Activated CD4-positive, CD25-positive, alpha-beta regulatory T cell (primary cell): ENCODE measurements around the gene ALB.
"Not testable (repeated sequence)": the region's sequence is repeated elsewhere in the genome, so short reads cannot be mapped to it uniquely, and the experiment has no call there.

Source experiments
- DNase-seq, 4 experiments: peaks; one replicate each; lab custom pipeline; 2025; lab: John Stamatoyannopoulos, UW

Gene ALB

GRCh38 chr4:73404042-73404441 is at the start of gene ALB:
Gene ALB, plus strand, starts transcription at chr4:73404287. Its CDS starts 41 bp downstream, at chr4:73404328.
- DNase-seq = no peak

GRCh38 chr4:73357174-73357573 is 46.9 kb upstream of the ALB start:
- DNase-seq = not testable (repeated sequence)

GRCh38 chr4:73369506-73370199 is 34.4 kb upstream of the ALB start:
- not testable (repeated sequence) for DNase-seq

DNA sequence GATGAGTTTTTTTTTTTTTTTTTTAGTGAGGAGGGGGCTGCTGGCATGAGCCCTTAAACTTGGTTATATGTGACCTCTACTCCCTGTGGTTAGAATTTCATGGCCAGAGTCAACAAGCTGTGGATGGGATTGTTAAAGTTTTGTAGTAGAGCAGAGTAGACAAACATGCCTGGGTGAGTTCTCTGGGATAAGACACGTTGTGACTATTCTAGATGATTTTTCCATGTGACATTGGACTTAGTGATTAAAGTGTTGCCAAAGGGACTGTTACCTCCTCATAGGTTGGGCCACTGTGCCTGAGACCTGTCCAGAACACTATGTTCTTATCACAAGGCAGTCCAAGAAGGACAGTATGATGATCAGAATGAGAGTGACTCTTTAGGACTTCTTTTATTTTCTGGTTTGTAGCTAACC is 28.8 kb upstream of the ALB start:
- no peak for DNase-seq

GRCh38 chr4:73376251-73376650 is 27.8 kb upstream of the ALB start:
- no peak for DNase-seq

DNA sequence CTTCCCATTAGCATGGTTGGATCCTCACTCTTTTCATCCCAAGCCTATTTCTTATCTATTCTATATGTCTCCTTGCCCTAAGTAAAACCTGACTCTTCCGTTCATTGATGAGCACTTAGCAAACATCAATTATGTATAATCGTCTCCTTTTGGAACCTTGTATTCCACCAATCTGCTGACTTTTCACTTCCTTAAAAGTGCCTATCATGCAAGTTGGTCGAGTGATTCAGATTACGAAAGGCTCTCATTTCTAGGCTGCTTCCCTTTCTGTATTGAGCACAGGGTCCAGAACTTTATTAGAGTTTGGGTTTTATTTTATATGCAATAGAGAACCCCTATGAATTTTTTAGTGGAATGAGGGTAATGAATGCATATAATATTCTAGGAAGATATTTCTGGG is 27.1 kb upstream of the ALB start:
- no peak for DNase-seq

- no peak for DNase-seq
Observed at GRCh38 chr4:73378887-73379286, 25.2 kb upstream of the ALB start.

DNA sequence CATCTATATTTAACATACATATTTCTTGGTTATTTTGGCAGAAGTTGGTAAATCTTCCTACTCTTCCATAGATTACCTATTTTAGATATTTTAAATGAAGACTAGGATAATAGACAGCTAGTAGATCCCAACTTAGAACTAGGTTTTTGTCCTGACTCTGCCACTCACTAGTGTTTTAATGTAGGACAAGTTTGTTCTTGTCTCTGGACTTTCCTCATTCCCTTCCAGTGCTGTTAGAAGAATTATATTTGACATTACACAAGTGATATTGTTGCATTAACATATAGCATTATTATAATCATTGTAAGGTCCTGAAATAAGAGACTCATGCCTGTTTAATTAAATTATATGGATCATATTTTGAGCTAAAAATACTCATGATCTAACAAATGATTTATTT is 24.1 kb upstream of the ALB start:
- DNase-seq = no peak

GRCh38 chr4:73381214-73381613 is 22.9 kb upstream of the ALB start:
- DNase-seq = no peak

- DNase-seq = no peak
Observed at GRCh38 chr4:73383452-73383851, 20.6 kb upstream of the ALB start.

- no peak for DNase-seq
Observed at GRCh38 chr4:73387552-73387951, 16.5 kb upstream of the ALB start.

GRCh38 chr4:73388887-73389286 is 15.2 kb upstream of the ALB start:
- DNase-seq = no peak

GRCh38 chr4:73389663-73390062 is 14.4 kb upstream of the ALB start:
- DNase-seq = not testable (repeated sequence)

GRCh38 chr4:73391774-73392173 is 12.3 kb upstream of the ALB start:
- DNase-seq = no peak

DNA sequence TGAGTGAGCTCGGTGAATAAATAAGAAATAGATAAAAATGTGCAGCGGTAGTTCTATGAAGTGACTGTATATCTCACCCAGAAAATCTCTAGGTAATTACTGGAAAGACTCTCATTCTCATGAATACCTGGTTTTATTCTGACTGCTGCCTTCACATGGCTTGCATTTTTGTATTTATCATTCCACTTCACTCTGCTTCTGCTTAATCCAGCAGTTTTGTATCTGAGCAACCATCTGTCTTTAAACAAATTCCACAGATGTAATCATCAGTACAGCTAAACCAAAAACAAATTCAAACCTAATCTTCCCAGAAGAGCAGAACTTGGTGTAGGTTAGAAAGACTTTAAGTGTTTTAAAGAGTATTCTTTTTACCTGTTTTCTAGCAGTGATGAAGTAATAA is 11.2 kb upstream of the ALB start:
- no peak for DNase-seq

- DNase-seq = no peak
Observed at GRCh38 chr4:73396304-73396703, 7.8 kb upstream of the ALB start.

- no peak for DNase-seq
Observed at GRCh38 chr4:73396993-73397972, 6.8 kb upstream of the ALB start.

GRCh38 chr4:73401412-73401811 is 2.7 kb upstream of the ALB start:
- no peak for DNase-seq

DNA sequence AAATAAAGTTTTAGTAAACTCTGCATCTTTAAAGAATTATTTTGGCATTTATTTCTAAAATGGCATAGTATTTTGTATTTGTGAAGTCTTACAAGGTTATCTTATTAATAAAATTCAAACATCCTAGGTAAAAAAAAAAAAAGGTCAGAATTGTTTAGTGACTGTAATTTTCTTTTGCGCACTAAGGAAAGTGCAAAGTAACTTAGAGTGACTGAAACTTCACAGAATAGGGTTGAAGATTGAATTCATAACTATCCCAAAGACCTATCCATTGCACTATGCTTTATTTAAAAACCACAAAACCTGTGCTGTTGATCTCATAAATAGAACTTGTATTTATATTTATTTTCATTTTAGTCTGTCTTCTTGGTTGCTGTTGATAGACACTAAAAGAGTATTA is 370 bp downstream of the ALB start:
- no peak for DNase-seq

GRCh38 chr4:73405138-73405537 is 1.1 kb downstream of the ALB start:
- DNase-seq = no peak

GRCh38 chr4:73406548-73406875 is 2.4 kb downstream of the ALB start:
- no peak for DNase-seq

DNA sequence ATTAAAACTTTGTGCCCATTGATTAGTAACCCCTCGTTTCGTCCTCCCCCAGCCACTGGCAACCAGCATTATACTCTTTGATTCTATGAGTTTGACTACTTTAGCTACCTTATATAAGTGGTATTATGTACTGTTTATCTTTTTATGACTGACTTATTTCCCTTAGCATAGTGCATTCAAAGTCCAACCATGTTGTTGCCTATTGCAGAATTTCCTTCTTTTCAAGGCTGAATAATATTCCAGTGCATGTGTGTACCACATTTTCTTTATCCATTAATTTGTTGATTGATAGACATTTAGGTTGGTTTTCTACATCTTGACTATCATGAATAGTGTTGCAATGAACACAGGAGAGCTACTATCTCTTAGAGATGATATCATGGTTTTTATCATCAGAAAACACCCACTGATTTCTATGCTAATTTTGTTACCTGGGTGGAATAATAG is 3.2 kb downstream of the ALB start:
- no peak for DNase-seq

DNA sequence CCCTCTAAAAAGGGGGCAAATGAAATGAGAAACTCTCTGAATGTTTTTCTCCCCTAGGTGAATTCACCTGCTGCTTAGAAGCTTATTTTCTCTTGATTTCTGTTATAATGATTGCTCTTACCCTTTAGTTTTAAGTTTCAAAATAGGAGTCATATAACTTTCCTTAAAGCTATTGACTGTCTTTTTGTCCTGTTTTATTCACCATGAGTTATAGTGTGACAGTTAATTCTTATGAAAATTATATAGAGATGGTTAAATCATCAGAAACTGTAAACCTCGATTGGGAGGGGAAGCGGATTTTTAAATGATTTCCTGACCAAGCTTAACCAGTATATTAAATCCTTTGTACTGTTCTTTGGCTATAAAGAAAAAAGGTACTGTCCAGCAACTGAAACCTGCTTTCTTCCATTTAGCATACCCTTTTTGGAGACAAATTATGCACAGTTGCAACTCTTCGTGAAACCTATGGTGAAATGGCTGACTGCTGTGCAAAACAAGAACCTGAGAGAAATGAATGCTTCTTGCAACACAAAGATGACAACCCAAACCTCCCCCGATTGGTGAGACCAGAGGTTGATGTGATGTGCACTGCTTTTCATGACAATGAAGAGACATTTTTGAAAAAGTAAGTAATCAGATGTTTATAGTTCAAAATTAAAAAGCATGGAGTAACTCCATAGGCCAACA is 4.2 kb downstream of the ALB start:
- no peak for DNase-seq
